Stimulated activated CD4-positive, alpha-beta T cell treated with anti-CD3 and anti-CD28 coated beads, Interleukin-1b, Interleukin-23, amount 100 ng/mL, for 4 hours (primary cell): ENCODE measurements around the gene MARF1.
"Not testable (repeated sequence)": the region's sequence is repeated elsewhere in the genome, so short reads cannot be mapped to it uniquely, and the experiment has no call there.

Experiments used
- DNase-seq, 2 donors: peaks; one replicate each; pipeline ENCODE4 v3.0.0-alpha.2; 2020; ENCODE audit warnings: low read depth in 2 of 2

Gene MARF1

DNA sequence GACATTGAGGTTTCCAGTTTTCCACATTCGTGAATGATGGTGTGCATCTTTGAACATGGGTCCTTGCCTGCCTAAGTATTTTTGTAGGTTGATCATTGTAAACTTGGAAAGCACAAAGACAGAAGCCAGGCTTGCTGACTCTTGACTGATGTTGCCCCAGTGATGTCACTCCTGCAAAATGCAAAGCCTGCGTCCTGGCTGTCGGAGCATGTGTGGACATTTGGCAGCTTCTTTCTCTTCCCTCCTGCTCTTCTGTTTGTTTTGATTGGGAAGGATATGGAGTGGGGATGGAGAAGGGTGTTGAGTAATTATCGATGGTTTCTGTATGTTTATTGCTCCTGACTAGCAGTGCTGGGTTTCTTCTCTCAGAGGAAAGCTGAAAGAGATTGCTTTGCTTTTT is 10.3 kb upstream of the MARF1 start:
- DNase-seq: no peak

DNA sequence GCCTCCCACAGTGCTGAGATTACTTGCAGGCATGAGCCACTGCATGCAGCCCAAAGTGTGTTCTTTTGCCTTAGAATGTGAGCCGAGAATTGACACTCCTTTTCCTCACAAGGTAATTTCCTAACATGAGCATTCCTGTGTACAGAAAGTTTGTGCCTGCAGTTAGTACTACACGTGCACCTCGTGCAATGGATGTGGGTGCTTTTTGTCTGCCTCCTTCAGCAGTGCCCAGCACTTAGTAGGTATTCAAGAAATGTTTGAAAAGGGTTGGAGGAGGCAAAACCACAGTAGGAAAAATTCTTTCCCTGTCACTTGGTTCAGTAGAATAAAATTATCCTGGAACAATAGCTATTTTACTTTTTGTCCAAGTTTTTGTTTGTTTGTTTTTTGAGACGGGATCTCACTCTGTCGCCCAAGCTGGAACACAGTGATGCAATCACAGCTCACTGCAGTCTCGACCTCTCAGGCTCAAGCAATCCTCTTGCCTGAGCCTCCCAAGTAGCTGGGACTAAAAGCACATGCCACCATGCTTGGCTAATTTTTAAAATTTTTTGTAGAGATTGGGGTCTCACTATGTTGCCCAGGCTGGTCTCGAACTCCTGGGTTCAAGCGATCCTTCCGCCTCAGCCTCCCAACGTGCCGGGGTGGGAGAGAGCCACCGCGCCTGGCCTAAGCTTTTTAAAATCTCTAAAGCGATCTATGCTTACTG is 9.5 kb upstream of the MARF1 start:
- DNase-seq: no peak

DNA sequence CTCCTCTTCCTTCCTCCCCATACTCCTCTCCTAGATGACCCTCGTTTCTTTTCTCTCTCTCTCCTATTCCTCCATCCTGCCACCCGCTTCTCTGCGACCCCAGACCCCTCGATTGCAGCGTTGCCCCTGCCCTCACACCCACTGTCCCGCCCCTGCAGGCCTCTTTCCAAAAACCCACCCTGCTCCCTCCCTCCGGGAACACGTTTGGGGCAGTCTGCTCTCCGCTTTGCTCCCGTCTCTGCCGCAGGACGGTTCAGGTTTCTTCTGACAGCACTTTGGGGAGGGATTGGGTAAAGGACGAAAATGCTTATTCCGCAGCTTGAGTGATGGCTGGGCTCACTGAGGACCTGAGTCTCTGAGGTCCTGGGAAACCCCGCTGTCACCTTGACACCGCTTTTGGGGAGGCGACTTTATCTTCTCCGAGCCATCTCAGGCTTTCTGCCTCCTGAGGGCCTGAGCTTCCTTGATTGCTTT is 7.8 kb upstream of the MARF1 start:
- DNase-seq: no peak

DNA sequence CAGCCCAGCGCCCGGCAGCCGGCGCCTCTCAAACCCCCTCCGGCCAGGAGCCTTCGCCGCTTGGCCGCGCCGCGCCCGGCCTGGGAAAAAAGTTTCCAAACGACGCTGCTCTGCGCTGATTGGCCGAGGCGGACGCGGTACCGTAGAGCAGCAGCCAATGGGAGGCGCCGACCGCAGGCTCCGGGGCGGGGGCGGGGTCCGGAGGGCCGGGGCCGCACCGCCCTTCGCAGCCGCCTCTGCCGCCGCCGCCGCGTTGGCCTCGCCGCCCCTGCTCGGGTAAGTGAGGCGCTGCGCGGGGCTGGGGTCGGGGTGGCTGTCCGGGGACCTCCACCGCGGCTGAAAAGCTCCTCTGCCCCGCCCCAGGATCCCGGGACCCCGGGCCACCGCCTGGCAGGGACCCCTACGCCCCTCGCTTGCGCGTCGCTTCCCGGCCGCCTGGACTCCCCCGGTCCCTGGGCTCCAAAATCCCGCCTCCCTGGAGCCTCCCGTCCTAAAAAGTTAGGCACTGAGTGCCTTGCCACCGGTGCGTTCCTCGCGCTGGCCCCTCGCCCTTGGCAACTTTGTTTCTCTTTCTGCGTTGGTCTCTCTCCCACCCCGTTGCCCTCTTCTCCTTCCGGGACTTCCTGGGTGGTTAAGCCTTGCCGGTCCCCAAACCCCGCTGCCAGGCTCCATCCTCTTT is 7.2 kb upstream of the MARF1 start, which contains the start of gene NDE1:
Gene NDE1 (plus strand): TSS at position 227 of the 679 bp plus-strand sequence. CDS start 14,534 bp downstream, outside the sequence.
- DNase-seq: peak; percentile 75 to 83

DNA sequence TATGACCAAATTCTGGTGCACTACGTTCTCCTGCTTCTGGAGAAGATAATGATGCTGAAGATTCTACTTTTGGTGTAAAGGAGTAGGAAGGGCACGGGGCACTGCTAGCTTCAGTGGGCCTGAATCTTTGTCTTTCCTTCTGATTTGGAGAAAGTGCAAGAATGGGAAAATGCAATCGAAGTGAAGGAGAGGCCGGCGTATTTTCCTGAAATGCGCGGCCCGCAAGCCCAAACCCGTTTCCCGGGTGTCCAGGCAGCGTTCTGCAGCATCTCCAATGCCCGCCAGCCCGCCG is 6.7 kb upstream of the MARF1 start:
- no peak for DNase-seq

DNA sequence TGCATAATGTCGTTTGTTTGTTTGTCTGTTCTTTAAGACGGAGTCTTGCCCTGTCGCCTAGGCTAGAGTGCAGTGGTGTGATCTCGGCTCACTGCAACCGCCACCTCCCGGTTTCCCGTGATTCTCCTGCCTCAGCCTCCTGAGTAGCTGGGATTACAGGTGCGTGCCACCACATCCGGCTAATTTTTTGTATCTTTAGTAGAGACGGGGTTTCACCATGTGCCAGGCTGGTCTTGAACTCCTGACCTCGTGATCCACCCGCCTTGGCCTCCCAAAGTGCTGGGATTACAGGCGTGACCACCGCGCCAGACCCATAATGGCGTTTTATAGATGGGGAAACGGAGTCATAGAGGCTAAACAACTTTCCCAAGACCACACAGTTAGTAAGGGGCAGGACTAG is 6.4 kb upstream of the MARF1 start:
- not testable (repeated sequence) for DNase-seq

DNA sequence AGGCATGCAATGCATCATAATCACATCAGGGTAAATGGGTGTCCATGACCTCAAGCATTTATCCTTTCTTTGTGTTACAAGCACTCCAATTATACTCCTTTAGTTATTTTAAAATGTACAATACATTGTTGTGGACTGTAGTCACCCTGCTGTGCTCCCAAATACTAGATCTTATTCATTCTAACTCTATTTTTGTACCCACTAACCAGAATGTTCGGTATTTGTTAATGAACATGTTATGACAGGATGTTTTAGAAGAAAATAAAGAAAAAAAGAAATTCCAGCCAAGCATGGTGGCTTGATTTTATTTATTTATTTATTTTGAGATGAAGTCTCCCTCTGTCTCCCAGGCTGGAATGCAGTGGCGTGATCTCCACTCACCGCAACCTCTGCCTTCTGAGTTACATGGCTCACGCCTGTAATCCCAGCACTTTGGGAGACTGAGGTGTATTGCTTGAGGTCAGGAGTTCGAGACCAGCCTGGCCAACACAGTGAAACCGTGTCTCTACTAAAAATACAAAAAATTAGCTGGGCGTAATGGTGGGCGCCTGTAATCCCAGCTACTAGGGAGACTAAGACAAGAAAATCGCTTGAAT is 5.3 kb upstream of the MARF1 start:
- DNase-seq: no peak

DNA sequence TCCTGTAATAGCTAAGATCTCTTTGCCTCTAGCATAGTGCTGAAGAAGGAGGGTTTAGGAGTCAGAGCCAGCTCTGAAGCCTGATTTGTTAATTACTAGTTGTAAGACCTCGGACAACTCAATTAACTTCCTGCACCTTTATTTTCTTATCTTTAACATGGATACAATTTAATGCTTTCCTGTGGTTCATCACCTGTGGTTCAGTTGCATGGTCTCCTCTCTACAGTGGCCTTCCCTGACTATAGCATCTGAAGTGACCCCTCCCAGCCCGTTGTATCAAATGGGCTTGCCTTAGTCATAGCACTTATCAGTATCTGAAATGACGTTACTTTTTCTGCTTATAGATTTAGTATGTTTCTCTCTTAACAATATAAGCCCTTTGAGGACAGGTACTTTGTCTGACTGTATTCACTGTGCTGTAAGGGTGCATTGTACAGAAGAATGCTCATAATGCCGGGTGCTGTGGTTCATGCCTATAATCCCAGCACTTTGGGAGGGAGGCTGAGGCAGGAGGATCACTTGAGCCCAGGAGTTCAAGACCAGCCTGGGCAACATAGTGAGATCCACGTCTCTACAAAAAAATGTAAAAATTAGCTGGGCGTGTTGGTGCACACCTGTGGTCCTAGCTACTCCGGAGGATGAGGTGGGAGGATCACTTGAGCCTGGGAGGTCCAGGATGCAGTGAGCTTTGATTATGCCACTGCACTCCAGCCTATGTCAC is 4.5 kb upstream of the MARF1 start:
- DNase-seq: no peak

DNA sequence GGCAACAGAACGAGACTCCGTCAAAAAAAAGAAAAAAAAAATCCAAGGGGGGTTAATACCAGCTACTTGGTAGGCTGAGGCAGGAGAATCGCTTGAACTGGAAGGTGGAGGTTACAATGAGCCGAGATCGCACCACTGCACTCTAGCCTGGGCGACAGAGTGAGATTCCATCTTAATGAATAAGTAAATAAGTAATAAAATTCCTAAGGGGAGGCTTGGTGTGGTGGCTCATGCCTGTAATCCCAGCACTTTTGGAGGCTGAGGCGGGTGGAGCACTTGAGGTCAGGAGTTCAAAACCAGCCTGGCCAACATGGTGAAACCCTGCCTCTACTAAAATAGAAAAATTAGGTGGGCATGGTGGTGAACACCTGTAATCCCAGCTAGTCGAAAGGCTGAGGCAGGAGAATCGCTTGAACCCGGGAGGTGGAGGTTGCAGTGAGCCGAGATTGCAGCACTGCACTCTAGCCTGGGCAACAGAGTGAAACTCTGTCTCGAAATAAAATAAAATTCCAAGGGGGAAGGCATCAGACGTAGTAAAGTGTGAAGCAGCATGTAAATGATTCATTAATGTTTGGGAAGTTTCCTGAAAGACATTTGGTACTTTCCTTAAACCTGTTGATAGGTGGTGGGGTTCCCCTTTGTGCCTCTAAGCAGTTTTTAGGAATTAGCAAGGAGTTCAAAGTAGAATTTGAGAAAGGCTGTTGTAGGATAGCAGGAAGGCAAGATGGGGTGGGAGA is 3.8 kb upstream of the MARF1 start:
- DNase-seq: not testable (repeated sequence)

DNA sequence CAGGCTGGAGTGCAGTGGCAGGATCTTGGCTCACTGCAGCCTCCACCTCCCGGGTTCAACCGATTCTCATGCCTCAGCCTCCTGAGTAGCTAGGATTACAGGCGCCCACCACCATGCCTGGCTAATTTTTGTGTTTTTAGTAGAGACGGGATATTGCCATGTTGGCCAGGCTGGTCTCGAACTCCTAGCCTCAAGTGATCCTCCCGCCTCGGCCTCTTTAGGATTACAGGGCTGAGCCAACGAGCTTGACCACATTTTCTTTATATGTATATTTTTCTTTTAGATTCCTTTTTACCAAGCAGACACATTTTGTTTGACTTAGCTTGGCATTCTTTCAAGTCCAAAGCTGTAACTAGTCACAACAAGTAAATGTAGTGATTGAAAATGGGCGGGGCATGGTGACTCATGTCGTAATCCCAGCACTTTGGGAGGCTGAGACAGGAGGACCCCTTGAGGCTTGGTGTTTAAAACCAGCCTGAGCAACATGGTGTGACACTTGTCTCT is 2.1 kb upstream of the MARF1 start:
- not testable (repeated sequence) for DNase-seq

DNA sequence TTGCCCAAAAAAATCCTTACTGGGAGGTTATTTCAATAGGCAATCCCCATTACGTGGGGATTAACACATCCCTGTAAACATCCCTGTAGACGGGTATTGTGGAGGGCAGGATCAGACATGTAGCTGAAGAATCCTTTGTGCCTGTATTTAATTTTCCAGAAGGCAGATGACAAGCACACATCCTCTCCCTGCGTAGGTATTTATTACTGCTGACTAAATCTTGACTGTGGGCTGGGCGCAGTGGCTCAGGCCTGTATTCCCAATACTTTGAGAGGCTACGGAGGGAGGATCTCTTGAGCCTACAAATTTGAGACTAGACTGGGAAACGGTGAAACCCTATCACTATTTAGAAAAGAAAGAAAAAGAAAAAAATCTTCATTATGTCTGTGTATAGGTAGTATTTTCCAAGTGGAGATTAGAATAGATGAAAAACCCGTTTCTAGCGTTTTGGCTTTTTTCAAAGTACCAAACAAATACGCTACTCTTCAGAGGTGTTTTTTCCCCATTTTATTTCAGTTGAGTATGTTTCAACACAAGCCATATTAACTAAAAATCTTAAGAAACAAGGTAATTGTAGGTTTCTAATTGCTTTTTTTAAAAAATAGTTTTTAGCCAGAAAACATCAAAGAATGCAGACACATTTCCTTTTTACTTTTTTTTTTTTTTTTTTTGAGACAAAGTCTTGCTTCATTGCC is 1.5 kb upstream of the MARF1 start:
- DNase-seq: no peak

DNA sequence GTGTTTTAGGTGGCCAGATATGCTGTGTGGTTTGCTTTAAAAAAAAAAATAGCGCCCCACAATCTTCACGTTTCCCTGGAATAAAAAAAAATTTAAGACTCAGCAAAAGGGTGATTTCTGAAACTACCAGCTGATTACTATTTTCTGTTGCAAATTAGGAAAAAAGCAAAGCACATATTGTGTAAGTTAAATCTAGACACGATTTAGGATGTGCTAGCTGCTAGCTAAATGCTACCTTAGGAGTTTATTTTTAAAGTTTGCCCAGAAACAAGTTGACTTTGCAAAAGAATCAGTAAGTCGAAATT is 944 bp upstream of the MARF1 start:
- no peak for DNase-seq

DNA sequence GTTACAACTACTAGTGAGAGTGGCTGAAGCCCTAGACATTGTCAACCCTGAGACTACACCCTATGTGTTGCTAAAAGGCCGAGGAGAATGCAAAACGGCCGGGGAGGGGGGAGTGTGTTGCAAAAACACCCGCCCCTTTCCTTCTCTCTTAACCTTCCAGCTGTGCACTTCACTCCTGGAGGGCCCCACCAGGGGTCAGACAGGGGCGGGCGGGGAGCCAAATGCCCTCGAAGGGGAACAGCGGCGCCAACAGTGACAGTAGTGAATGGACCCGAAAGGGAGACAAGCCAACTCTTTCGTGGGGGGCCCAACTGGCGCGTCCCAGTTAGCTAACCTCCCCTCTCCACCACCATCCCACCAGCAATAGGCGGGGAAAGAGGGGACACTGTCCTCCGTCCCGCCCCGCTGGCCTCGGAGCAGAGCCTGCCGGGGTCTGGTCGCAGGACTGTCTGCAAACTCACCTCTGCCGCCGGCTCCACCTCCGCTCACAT is 352 bp downstream of the MARF1 start:
- peak; percentile 40 to 54 for DNase-seq

DNA sequence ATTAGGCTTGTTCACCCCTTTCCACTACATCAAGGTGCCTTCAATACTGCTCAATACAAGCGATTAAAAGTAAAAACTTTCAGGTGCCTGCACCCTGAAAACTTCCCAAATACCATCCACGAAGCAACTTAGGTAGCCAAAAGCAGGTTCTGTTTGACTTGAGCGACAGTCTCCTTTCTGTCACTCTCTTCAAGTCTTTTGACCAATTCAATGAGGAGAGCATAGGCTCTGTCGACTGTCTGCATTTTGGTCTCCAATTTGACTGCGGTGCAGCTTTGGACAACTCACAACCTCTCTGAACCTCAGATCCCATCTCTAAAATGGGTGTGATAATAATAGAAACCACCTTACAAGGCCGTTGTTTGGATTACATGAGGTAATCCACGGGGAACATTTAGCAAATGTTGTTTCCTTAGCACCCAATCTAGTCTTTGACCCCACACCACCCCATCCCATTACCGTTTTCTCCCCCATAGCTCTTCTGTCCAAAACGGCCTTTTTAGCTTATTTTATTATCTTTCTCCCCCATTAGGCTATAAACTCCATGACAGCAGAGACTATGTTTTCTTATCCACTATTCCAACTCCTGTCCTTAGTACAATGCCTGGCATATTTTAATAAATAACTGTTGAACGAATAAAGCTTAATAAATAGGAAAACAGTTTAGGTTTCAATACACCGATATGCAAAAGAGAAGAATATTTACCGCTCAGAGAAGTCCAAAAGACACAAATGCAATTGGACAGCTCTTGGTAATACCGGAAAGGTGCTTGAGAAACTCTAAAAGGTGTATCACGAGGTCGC is 999 bp downstream of the MARF1 start:
- DNase-seq: no peak

DNA sequence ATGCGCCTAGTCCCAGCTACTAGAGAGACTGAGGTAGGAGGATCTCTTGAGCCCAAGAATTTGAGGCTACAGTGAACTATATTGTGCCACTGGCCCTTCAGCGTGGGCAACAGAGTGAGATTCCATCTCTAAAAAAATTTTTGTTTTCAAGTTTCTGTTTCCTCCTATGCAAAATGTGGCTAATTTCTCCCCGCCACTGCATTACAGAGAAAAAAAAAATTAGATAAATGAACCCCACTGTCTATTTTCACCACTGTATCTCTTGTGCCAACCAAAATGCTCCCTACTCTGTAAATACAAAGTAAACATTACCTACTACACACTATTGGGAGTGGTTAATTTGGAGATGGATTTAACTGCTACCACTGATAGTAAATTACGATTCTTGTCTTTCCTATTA is 2.0 kb downstream of the MARF1 start:
- no peak for DNase-seq

DNA sequence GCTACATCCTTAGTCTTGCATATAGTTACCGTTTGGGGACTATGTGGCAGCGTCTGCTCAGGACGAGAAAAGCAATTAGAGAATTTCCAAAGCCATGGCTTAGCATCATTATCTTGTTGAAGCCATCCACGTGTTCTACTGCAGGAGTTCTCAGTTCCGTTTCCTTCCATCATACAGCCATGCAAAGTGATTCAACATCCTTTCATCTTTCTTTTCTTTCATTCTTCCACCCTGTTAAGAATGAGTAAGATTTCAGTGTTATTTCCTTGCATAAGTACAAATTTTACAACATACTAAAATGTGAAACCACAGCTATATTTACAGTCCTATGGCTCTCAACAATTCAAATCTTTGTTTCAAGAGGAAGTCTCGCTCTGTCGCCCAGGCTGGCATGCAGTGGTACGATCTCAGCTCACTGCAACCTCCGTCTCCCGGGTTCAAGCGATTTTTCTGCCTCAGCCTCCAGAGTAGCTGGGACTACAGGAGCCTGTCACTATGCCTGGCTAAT is 3.8 kb downstream of the MARF1 start:
- no peak for DNase-seq

DNA sequence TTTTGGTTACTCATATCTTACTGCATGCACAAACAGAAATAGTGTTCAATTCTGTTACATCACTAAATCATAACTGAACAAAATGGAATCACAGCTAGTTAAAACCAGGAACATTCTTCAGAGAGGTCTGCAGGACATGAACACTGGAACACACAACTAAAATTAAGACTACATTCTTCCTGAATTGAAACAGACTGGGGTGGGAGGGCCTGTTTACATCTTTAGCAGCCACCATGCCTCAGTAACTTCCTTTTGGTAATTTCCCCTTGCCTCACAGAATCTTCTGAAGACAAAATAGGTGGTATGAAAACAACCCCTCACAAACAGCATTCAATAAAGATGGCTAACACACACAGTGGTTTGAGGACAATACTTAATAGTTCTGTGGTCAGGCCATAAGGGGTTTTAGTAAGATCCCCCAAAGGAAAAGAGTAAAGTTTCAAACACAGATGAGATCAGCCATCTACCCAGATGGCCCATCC is 6.5 kb downstream of the MARF1 start:
- DNase-seq: no peak

DNA sequence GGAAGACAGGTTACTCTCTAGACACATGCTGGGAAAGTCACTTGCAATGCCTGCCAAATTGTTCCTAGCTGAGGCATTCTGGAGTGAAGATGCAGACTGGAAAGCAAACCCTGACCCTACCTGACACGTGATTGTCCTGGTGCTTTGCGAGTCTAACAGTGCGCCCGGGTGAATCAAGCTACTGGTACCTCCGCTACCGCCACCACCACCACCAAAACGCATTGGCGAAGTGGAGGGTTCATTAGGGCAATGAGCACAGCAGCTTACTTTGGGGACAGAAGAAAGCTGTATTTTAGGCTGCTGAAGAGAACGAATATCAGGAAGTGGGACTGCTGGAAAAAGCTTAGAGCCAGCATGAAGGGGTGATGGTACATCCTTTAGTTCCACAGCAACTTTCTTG is 7.0 kb downstream of the MARF1 start:
- DNase-seq: no peak

DNA sequence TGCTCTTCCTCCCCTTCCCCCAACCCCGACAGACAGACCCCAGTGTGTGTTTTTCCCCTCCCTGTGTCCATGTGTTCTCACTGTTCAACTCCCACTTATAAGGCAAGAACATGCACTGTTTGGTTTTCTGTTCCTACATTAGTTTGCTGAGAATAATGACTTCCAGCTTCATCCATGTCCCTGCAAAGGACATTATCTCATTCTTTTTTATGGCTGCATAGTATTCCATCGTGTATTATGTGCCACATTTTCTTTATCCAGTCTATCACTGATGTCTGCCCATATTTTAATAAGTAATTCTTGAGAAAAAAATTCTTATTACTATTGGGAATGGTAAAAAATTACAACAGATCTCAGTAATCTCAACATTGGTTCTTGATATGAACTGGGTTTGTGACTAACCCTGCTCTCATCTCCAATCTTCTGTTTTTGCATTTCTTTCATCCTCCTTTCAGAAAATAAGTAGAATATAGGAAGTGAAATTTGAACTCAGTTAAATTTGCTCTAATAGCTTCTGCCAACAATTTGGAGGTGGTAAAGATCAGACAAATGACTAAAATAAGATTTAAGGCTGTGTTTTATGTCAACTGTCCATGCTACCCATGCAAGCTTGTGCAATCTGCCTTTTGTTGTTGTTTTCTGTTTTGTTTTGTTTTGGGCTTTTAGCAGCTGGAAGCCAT is 11.1 kb downstream of the MARF1 start:
- DNase-seq: no peak
